CD4-positive, alpha-beta T cell treated with Interleukin-2 at 100 ng/mL for 4 hours (primary cell): ENCODE data around the gene SFT2D3.
"Not testable (repeated sequence)": the region's sequence is repeated elsewhere in the genome, so short reads cannot be mapped to it uniquely, and the experiment has no call there.

Experiments
- DNase-seq: peaks from one replicate; pipeline ENCODE4 v3.0.0-alpha.2; 2020; ENCODE audit warnings: low spot score

The SFT2D3 gene

GRCh38 chr2:127743477-127744026, 42.3 kb downstream of the SFT2D3 start:
- DNase-seq: no peak

- DNase-seq: no peak
Measured at GRCh38 chr2:127747621-127748020, 46.3 kb downstream of the SFT2D3 start.

GRCh38 chr2:127749537-127749936, 48.2 kb downstream of the SFT2D3 start:
- DNase-seq: not testable (repeated sequence)

- DNase-seq: no peak
Measured at GRCh38 chr2:127753374-127753773, 52.1 kb downstream of the SFT2D3 start.

- no peak for DNase-seq
Measured at GRCh38 chr2:127754186-127754585, 52.9 kb downstream of the SFT2D3 start.
